Measurements from ENCODE around the gene EFNA5.

DNA sequence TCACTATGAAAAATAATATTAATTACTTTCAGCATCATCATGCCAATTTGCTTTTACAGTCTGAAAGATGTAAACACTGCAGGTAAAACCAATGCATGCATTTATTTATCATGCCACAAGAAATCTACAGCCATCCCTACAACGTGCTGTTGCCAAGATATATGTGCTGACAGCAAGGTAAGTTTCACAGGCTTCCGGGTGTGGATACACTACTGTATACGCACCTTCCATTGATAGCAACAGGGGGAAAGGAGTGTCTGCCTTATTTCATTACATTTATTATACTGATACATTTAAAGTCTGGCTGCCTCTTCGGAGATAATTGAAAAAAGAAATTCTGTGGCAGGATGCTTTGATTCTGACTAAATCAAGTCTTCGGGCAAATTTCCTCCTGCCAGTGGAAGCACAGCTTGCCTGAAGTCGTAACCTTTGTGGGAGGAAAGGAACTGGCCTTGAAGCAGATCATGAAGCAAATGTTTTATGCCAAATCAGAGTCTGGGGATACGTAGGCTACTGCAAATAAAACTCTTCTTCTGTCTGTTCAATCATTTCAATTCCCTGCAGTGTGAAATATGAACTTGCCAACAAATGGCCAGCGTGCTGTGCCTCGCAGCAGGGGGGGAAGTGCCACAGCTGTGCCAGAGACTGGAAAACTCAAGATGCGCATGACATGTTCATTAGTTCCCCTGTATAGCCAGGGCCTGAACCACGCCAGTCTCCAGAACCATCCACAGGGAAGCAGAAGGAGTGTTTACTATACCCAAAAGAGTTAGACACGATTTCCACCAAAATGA lies 268.1 kb downstream of the EFNA5 start:
- TF ChIP-seq, protein P1, sequence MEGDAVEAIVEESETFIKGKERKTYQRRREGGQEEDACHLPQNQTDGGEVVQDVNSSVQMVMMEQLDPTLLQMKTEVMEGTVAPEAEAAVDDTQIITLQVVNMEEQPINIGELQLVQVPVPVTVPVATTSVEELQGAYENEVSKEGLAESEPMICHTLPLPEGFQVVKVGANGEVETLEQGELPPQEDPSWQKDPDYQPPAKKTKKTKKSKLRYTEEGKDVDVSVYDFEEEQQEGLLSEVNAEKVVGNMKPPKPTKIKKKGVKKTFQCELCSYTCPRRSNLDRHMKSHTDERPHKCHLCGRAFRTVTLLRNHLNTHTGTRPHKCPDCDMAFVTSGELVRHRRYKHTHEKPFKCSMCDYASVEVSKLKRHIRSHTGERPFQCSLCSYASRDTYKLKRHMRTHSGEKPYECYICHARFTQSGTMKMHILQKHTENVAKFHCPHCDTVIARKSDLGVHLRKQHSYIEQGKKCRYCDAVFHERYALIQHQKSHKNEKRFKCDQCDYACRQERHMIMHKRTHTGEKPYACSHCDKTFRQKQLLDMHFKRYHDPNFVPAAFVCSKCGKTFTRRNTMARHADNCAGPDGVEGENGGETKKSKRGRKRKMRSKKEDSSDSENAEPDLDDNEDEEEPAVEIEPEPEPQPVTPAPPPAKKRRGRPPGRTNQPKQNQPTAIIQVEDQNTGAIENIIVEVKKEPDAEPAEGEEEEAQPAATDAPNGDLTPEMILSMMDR (IDR thresholded peaks at IDR 0.05; ENCODE audit: borderline replicate concordance, extremely low read depth, low read length, poor library complexity, severe bottlenecking): no peak
- no peak for TF ChIP-seq EZH2 (IDR thresholded peaks at IDR 0.05; ENCODE audit: borderline replicate concordance, low read depth, low read length, severe bottlenecking)

Data from DND-41 (cell line).